HepG2 (cell line): Measurements from ENCODE around the gene DTNB. TPM values are rescaled to one million over a fixed set of nuclear protein-coding genes. Genes with fewer than 3 reads are reported as not detected.
A peak's percentile ranks its signal among the peaks of the same experiment; 100 is the strongest.

Experiments used
- ATRX ChIP-seq: sonication (generic); formaldehyde crosslinking; IDR thresholded peaks from 2 replicates; pipeline ENCODE4 v1.4.0; 2020; ENCODE audit warnings: missing genetic modification reagents, borderline replicate concordance
- CBX1 ChIP-seq: IDR thresholded peaks from one replicate; pipeline ENCODE4 v1.6.1; 2016; ENCODE audit warnings: antibody characterized with exemption, low read depth
- NFATC3 ChIP-seq: sonication (generic); formaldehyde crosslinking; IDR thresholded peaks from 2 replicates; pipeline ENCODE4 v1.5.1; 2020; ENCODE audit warnings: mild to moderate bottlenecking, missing genetic modification reagents
- PRDM4 ChIP-seq: sonication (generic); formaldehyde crosslinking; IDR thresholded peaks from 2 replicates; pipeline ENCODE4 v1.9.0; 2021; ENCODE audit warnings: missing genetic modification reagents, borderline replicate concordance
- SIN3B ChIP-seq: fragments of 150-350 bp; IDR thresholded peaks from 2 replicates; pipeline ENCODE4 v1.6.1; 2014; ENCODE audit warnings: low read length
- ZBTB38 ChIP-seq: sonication (generic); formaldehyde crosslinking; IDR thresholded peaks from 2 replicates; pipeline ENCODE4 v1.5.1; 2020; ENCODE audit warnings: mild to moderate bottlenecking, missing genetic modification reagents
- ZBTB42 ChIP-seq: sonication (generic); formaldehyde crosslinking; IDR thresholded peaks from 2 replicates; pipeline ENCODE4 v1.5.0; 2020; ENCODE audit warnings: mild to moderate bottlenecking, missing genetic modification reagents
- ZFP41 ChIP-seq: sonication (generic); formaldehyde crosslinking; IDR thresholded peaks from 2 replicates; pipeline ENCODE4 v1.4.0; 2020; ENCODE audit warnings: mild to moderate bottlenecking, missing genetic modification reagents, borderline replicate concordance
- ZNF121 ChIP-seq: sonication (generic); formaldehyde crosslinking; IDR thresholded peaks from 2 replicates; pipeline ENCODE4 v1.5.0; 2020; ENCODE audit warnings: mild to moderate bottlenecking, missing genetic modification reagents
- ZNF160 ChIP-seq: sonication (generic); formaldehyde crosslinking; IDR thresholded peaks from 2 replicates; pipeline ENCODE4 v1.8.0; 2022; ENCODE audit warnings: mild to moderate bottlenecking, inconsistent platforms, missing genetic modification reagents
- ZNF205 ChIP-seq: IDR thresholded peaks from 2 replicates; pipeline ENCODE4 v1.6.1; 2018; ENCODE audit warnings: missing biosample characterization, missing genetic modification reagents
- ZNF224 ChIP-seq: sonication (generic); formaldehyde crosslinking; IDR thresholded peaks from 2 replicates; pipeline ENCODE4 v1.5.0; 2020; ENCODE audit warnings: mild to moderate bottlenecking, missing genetic modification reagents
- ZNF382 ChIP-seq: sonication (generic); formaldehyde crosslinking; IDR thresholded peaks from 2 replicates; pipeline ENCODE4 v1.5.0; 2020; ENCODE audit warnings: missing genetic modification reagents, mild to moderate bottlenecking, borderline replicate concordance
- ZNF704 ChIP-seq: sonication (generic); formaldehyde crosslinking; IDR thresholded peaks from 2 replicates; pipeline ENCODE4 v1.8.1; 2023; ENCODE audit warnings: mild to moderate bottlenecking, inconsistent platforms, moderate library complexity, missing genetic modification reagents, borderline replicate concordance
- ZNF883 ChIP-seq: sonication (generic); formaldehyde crosslinking; IDR thresholded peaks from 2 replicates; pipeline ENCODE4 v1.5.1; 2020; ENCODE audit warnings: mild to moderate bottlenecking, missing genetic modification reagents; ENCODE audit errors: not compliant biosample characterization
- polyA plus RNA-seq, 8 experiments: library from polyadenylated mRNA; depleted of rRNA in 3 of 8; stranded (reverse) in 7 of 8; unstranded in 1 of 8; fragments of >200 nt; fragmentation: Illumina TruSeq in 4 of 8; extraction: Trizol in 4 of 8; gene quantifications; 2 replicates each; pipeline versions ENCODE4 v1.2.1 to v1.2.3, GENCODE V29; 2011 to 2016; ENCODE audit warnings: low read depth in 4 of 8, missing spikeins in 1 of 8, mixed read lengths in 1 of 8; ENCODE audit not compliant: insufficient read depth in 1 of 8
- total RNA-seq, 5 experiments: library from RNA; depleted of rRNA; stranded (reverse); fragments of >200 nt; fragmentation: Illumina TruSeq; extraction: Trizol; gene quantifications; 2 replicates each; pipeline ENCODE4 v1.2.3, GENCODE V29; 2016; ENCODE audit warnings: low read depth in 1 of 5
- TF ChIP-seq, protein P1 (sequence below): sonication (generic); formaldehyde crosslinking; IDR thresholded peaks from 2 replicates; pipeline ENCODE4 v1.5.0; 2020; ENCODE audit warnings: mild to moderate bottlenecking, missing genetic modification reagents
- TF ChIP-seq, protein P2 (sequence below): sonication (generic); formaldehyde crosslinking; IDR thresholded peaks from 2 replicates; pipeline ENCODE4 v1.5.1; 2020; ENCODE audit warnings: missing genetic modification reagents, mild to moderate bottlenecking, borderline replicate concordance
- TF ChIP-seq, protein P3 (sequence below): sonication (generic); formaldehyde crosslinking; IDR thresholded peaks from 2 replicates; pipeline ENCODE4 v1.5.0; 2020; ENCODE audit warnings: missing genetic modification reagents

The DTNB gene
- total and polyA plus RNA-seq, 2 of the 13 experiments (the other 11 are each of a cell fraction or from before 2014, with no cell fraction given) = 14.4 to 23.9 TPM

GRCh38 chr2:25342372-25343186, 330.8 kb downstream of the DTNB start (continued):
- TF ChIP-seq, protein P1, sequence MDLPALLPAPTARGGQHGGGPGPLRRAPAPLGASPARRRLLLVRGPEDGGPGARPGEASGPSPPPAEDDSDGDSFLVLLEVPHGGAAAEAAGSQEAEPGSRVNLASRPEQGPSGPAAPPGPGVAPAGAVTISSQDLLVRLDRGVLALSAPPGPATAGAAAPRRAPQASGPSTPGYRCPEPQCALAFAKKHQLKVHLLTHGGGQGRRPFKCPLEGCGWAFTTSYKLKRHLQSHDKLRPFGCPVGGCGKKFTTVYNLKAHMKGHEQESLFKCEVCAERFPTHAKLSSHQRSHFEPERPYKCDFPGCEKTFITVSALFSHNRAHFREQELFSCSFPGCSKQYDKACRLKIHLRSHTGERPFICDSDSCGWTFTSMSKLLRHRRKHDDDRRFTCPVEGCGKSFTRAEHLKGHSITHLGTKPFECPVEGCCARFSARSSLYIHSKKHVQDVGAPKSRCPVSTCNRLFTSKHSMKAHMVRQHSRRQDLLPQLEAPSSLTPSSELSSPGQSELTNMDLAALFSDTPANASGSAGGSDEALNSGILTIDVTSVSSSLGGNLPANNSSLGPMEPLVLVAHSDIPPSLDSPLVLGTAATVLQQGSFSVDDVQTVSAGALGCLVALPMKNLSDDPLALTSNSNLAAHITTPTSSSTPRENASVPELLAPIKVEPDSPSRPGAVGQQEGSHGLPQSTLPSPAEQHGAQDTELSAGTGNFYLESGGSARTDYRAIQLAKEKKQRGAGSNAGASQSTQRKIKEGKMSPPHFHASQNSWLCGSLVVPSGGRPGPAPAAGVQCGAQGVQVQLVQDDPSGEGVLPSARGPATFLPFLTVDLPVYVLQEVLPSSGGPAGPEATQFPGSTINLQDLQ (CRISPR knock-in tag) = 0 out of 2 replicates have a peak, but pooled peaks have one; percentile 39
- TF ChIP-seq CBX1 (peak; percentile 86), ZNF704 (CRISPR knock-in tag) (peak; percentile 80; the same call in 1 of the 2 replicates), PRDM4 (CRISPR knock-in tag) (peak; percentile 64; the same call in 1 of the 2 replicates), ZNF121 (CRISPR knock-in tag) (peak; percentile 87), ZFP41 (CRISPR knock-in tag) (peak; percentile 93; the same call in 1 of the 2 replicates), ZNF160 (CRISPR knock-in tag) (peak; percentile 70; the same call in 1 of the 2 replicates), NFATC3 (CRISPR knock-in tag) (0 out of 2 replicates have a peak, but pooled peaks have one; percentile 53), ZNF224 (CRISPR knock-in tag) (no peak), ZNF382 (CRISPR knock-in tag) (no peak), ZBTB38 (peak; percentile 62; the same call in 1 of the 2 replicates), ATRX (CRISPR knock-in tag) (no peak), ZBTB42 (0 out of 2 replicates have a peak, but pooled peaks have one; percentile 41), ZNF883 (CRISPR knock-in tag) (peak; percentile 96), SIN3B (peak; percentile 63; the same call in 1 of the 2 replicates), ZNF205 (CRISPR knock-in tag) (peak; percentile 91)
- TF ChIP-seq, protein P2, sequence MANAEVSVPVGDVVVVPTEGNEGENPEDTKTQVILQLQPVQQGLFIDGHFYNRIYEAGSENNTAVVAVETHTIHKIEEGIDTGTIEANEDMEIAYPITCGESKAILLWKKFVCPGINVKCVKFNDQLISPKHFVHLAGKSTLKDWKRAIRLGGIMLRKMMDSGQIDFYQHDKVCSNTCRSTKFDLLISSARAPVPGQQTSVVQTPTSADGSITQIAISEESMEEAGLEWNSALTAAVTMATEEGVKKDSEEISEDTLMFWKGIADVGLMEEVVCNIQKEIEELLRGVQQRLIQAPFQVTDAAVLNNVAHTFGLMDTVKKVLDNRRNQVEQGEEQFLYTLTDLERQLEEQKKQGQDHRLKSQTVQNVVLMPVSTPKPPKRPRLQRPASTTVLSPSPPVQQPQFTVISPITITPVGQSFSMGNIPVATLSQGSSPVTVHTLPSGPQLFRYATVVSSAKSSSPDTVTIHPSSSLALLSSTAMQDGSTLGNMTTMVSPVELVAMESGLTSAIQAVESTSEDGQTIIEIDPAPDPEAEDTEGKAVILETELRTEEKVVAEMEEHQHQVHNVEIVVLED (CRISPR knock-in tag) = peak; percentile 57; the same call in 1 of the 2 replicates
- TF ChIP-seq, protein P3, sequence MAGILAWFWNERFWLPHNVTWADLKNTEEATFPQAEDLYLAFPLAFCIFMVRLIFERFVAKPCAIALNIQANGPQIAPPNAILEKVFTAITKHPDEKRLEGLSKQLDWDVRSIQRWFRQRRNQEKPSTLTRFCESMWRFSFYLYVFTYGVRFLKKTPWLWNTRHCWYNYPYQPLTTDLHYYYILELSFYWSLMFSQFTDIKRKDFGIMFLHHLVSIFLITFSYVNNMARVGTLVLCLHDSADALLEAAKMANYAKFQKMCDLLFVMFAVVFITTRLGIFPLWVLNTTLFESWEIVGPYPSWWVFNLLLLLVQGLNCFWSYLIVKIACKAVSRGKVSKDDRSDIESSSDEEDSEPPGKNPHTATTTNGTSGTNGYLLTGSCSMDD (CRISPR knock-in tag) = no peak
